Osteocyte (in vitro differentiated cells): ENCODE data around the gene RDH8. TPM values are rescaled to one million over a fixed set of nuclear protein-coding genes. Genes with fewer than 3 reads are reported as not detected.

Experiments
- DNase-seq: peaks from one replicate; pipeline ENCODE4 v3.0.0; 2021; ENCODE audit warnings: mixed read lengths; ENCODE audit not compliant: unreplicated experiment; ENCODE audit errors: extremely low spot score
- H3K27ac Mint-ChIP-seq: one replicate; pipeline ENCODE4 v1.8.0; 2021; ENCODE audit warnings: mild to moderate bottlenecking, mixed read lengths; ENCODE audit not compliant: unreplicated experiment
- H3K27me3 Mint-ChIP-seq: one replicate; pipeline ENCODE4 v1.8.0; 2021; ENCODE audit warnings: mixed read lengths; ENCODE audit not compliant: unreplicated experiment
- H3K36me3 Mint-ChIP-seq: one replicate; pipeline ENCODE4 v1.8.0; 2021; ENCODE audit warnings: mixed read lengths; ENCODE audit not compliant: unreplicated experiment
- H3K4me1 Mint-ChIP-seq: one replicate; pipeline ENCODE4 v1.8.0; 2021; ENCODE audit warnings: mixed read lengths; ENCODE audit not compliant: unreplicated experiment
- H3K4me3 Mint-ChIP-seq: one replicate; pipeline ENCODE4 v1.8.0; 2021; ENCODE audit warnings: mild to moderate bottlenecking, moderate library complexity, mixed read lengths; ENCODE audit not compliant: unreplicated experiment
- H3K9me3 Mint-ChIP-seq: one replicate; pipeline ENCODE4 v1.8.0; 2021; ENCODE audit warnings: mixed read lengths; ENCODE audit not compliant: unreplicated experiment
- CTCF ChIP-seq: fragments of 200-600 bp; sonication (generic); IDR thresholded peaks from 2 replicates; pipeline ENCODE4 v1.5.0; 2021; ENCODE audit warnings: antibody characterized with exemption, mild to moderate bottlenecking, moderate library complexity
- total RNA-seq: library from RNA; stranded (reverse); gene quantifications from 2 replicates; pipeline ENCODE4 v1.2.1, GENCODE V29; 2021

The RDH8 gene
- total RNA-seq, 1 donor from 2014 or later, result not detected

GRCh38 chr19:10044390-10044789 lies 31.1 kb downstream of the RDH8 start:
- Mint-ChIP-seq H3K36me3 (no peaks in the 10 kb centered on the region), H3K27ac (no peak overlapping the region), H3K27me3 (peaks cover 58% of the 10 kb centered on the region), H3K9me3 (no peaks in the 10 kb centered on the region), H3K4me3 (no peak overlapping the region), H3K4me1 (no peaks in the 10 kb centered on the region)
- no peak for DNase-seq
- TF ChIP-seq CTCF, result no peak

- Mint-ChIP-seq H3K36me3 (no peaks in the 10 kb centered on the region), H3K27ac (no peak overlapping the region), H3K4me3 (no peak overlapping the region), H3K9me3 (no peaks in the 10 kb centered on the region), H3K27me3 (peaks cover 55% of the 10 kb centered on the region), H3K4me1 (no peaks in the 10 kb centered on the region)
- no peak for TF ChIP-seq CTCF
- DNase-seq, result no peak
These were observed 32.1 kb downstream of the RDH8 start for GRCh38 chr19:10045371-10045770.

- no peaks in the 10 kb centered on the region for H3K36me3 Mint-ChIP-seq
- TF ChIP-seq CTCF, result no peak
- H3K9me3 Mint-ChIP-seq, result no peaks in the 10 kb centered on the region
- H3K27ac Mint-ChIP-seq, result no peak overlapping the region
- H3K4me3 Mint-ChIP-seq, result no peak overlapping the region
- DNase-seq, result no peak
- H3K27me3 Mint-ChIP-seq, result peaks cover 26% of the 10 kb centered on the region
- no peaks in the 10 kb centered on the region for H3K4me1 Mint-ChIP-seq
These were observed 36.3 kb downstream of the RDH8 start for GRCh38 chr19:10049626-10050025.

- Mint-ChIP-seq H3K4me1 (no peaks in the 10 kb centered on the region), H3K27ac (no peak overlapping the region), H3K4me3 (no peak overlapping the region), H3K27me3 (peaks cover 15% of the 10 kb centered on the region), H3K36me3 (no peaks in the 10 kb centered on the region), H3K9me3 (no peaks in the 10 kb centered on the region)
- no peak for DNase-seq
- no peak for TF ChIP-seq CTCF
These were observed 39.5 kb downstream of the RDH8 start for GRCh38 chr19:10052602-10053360.

GRCh38 chr19:10061717-10062310 lies 48.5 kb downstream of the RDH8 start:
- Mint-ChIP-seq H3K9me3 (no peaks in the 10 kb centered on the region), H3K27me3 (peaks cover 24% of the 10 kb centered on the region), H3K4me1 (no peaks in the 10 kb centered on the region), H3K4me3 (no peak overlapping the region), H3K36me3 (no peaks in the 10 kb centered on the region), H3K27ac (no peak overlapping the region)
- no peak for TF ChIP-seq CTCF
- no peak for DNase-seq
